Mesothelial cell of epicardium (in vitro differentiated cells): ENCODE results near the gene PAK5. TPM values are rescaled to one million over a fixed set of nuclear protein-coding genes. Genes with fewer than 3 reads are reported as not detected.

ENCODE experiments used
- DNase-seq, 2 experiments: peaks; one replicate each; pipeline ENCODE4 v3.0.0; 2021; ENCODE audit warnings: low spot score in 2 of 2; ENCODE audit not compliant: unreplicated experiment in 2 of 2
- H3K27ac Mint-ChIP-seq: 2 replicates; pipeline ENCODE4 v1.8.0; 2021; ENCODE audit warnings: mixed read lengths
- H3K27me3 Mint-ChIP-seq: 2 replicates; pipeline ENCODE4 v1.8.0; 2021; ENCODE audit warnings: low read depth, mixed read lengths
- H3K36me3 Mint-ChIP-seq: 2 replicates; pipeline ENCODE4 v1.8.0; 2021; ENCODE audit warnings: mixed read lengths
- H3K4me1 Mint-ChIP-seq: 2 replicates; pipeline ENCODE4 v1.8.0; 2021; ENCODE audit warnings: mixed read lengths
- H3K4me3 Mint-ChIP-seq: 2 replicates; pipeline ENCODE4 v1.8.0; 2021; ENCODE audit warnings: mild to moderate bottlenecking, moderate library complexity, mixed read lengths
- H3K9me3 Mint-ChIP-seq: 2 replicates; pipeline ENCODE4 v1.8.0; 2021; ENCODE audit warnings: mixed read lengths
- CTCF ChIP-seq: fragments of 200-600 bp; sonication (generic); IDR thresholded peaks from one replicate; pipeline ENCODE4 v1.5.0; 2021; ENCODE audit warnings: antibody characterized with exemption; ENCODE audit not compliant: unreplicated experiment
- total RNA-seq: library from RNA; stranded (reverse); gene quantifications from 3 replicates; pipeline ENCODE4 v1.2.1, GENCODE V29; 2021

Gene PAK5
- total RNA-seq, 1 donor from 2014 or later: 0.54 TPM

- no peak for TF ChIP-seq CTCF
- Mint-ChIP-seq H3K27ac (no peak overlapping the region), H3K36me3 (no peaks in the 10 kb centered on the region), H3K4me1 (no peaks in the 10 kb centered on the region), H3K4me3 (no peak overlapping the region), H3K9me3 (peaks cover 7% of the 10 kb centered on the region), H3K27me3 (peaks cover 18% of the 10 kb centered on the region)
- DNase-seq: no peak
Measured at GRCh38 chr20:9500121-9500520, 338.8 kb downstream of the PAK5 start.

GRCh38 chr20:9499126-9499899 is 339.6 kb downstream of the PAK5 start:
- H3K4me3 Mint-ChIP-seq: no peak overlapping the region
- H3K27ac Mint-ChIP-seq: no peak overlapping the region
- peaks cover 11% of the 10 kb centered on the region for H3K27me3 Mint-ChIP-seq
- peaks cover 7% of the 10 kb centered on the region for H3K9me3 Mint-ChIP-seq
- no peaks in the 10 kb centered on the region for H3K36me3 Mint-ChIP-seq
- no peak for TF ChIP-seq CTCF
- DNase-seq: no peak
- no peaks in the 10 kb centered on the region for H3K4me1 Mint-ChIP-seq

GRCh38 chr20:9498322-9498721 is 340.6 kb downstream of the PAK5 start:
- H3K4me1 Mint-ChIP-seq: no peaks in the 10 kb centered on the region

GRCh38 chr20:9496155-9496554 is 342.7 kb downstream of the PAK5 start:
- DNase-seq: no peak
- no peak overlapping the region for H3K4me3 Mint-ChIP-seq
- H3K4me1 Mint-ChIP-seq: peaks cover 3% of the 10 kb centered on the region
- H3K36me3 Mint-ChIP-seq: no peaks in the 10 kb centered on the region
- no peak overlapping the region for H3K27ac Mint-ChIP-seq
- H3K27me3 Mint-ChIP-seq: peaks cover 24% of the 10 kb centered on the region
- H3K9me3 Mint-ChIP-seq: peaks cover 7% of the 10 kb centered on the region
- TF ChIP-seq CTCF: no peak

More at GRCh38 chr20:9498322-9498721, 340.6 kb downstream of the PAK5 start:
- no peak for TF ChIP-seq CTCF
- Mint-ChIP-seq H3K27ac (no peak overlapping the region), H3K27me3 (peaks cover 14% of the 10 kb centered on the region), H3K9me3 (peaks cover 7% of the 10 kb centered on the region), H3K4me3 (no peak overlapping the region), H3K36me3 (no peaks in the 10 kb centered on the region)
- DNase-seq: no peak

- H3K27me3 Mint-ChIP-seq: peaks cover 24% of the 10 kb centered on the region
- DNase-seq: no peak
- TF ChIP-seq CTCF: no peak
- no peaks in the 10 kb centered on the region for H3K36me3 Mint-ChIP-seq
- H3K4me1 Mint-ChIP-seq: peaks cover 3% of the 10 kb centered on the region
- H3K9me3 Mint-ChIP-seq: peaks cover 7% of the 10 kb centered on the region
- no peak overlapping the region for H3K4me3 Mint-ChIP-seq
- H3K27ac Mint-ChIP-seq: no peak overlapping the region
Measured at GRCh38 chr20:9495701-9496100, 343.2 kb downstream of the PAK5 start.
